Neural progenitor cell (in vitro differentiated cells): Measurements from ENCODE around the gene BZW1.

Source experiments
- CTCF ChIP-seq: fragments of 200-600 bp; sonication (generic); IDR thresholded peaks from 2 replicates; pipeline ENCODE4 v1.5.1; 2017; ENCODE audit warnings: antibody characterized with exemption, mild to moderate bottlenecking
- EZH2 ChIP-seq: fragments of 200-600 bp; sonication (generic); IDR thresholded peaks from 2 replicates; pipeline ENCODE4 v1.6.1; 2017; ENCODE audit warnings: antibody characterized with exemption, mild to moderate bottlenecking, moderate library complexity

GRCh38 chr2:200821686-200822245, 10.1 kb downstream of the BZW1 start:
- TF ChIP-seq CTCF (no peak), EZH2 (no peak)
